RWPE2 (cell line): Measurements from ENCODE around the gene TBC1D14.

Source experiments
- ATAC-seq: fragments of 200-7000 bp; cut with Tn5 transposase; 3 replicates; pipeline ENCODE4 v1.9.1; 2021; ENCODE audit warnings: low read depth
- DNase-seq: peaks from one replicate; pipeline ENCODE4 v3.0.0-alpha.2; 2020; ENCODE audit warnings: low spot score
- H3K27ac ChIP-seq: fragments of 450-650 bp; 2 replicates; pipeline ENCODE4 v1.5.1; 2017; ENCODE audit warnings: mild to moderate bottlenecking; ENCODE audit not compliant: poor library complexity, severe bottlenecking
- H3K27me3 ChIP-seq: fragments of 250-450 bp; sonication (Bioruptor Pico); 2 replicates; pipeline ENCODE4 v1.5.1; 2021; ENCODE audit warnings: mild to moderate bottlenecking, moderate library complexity; ENCODE audit not compliant: insufficient read depth, poor library complexity, severe bottlenecking
- H3K36me3 ChIP-seq: fragments of 250-450 bp; sonication (Bioruptor Pico); 2 replicates; pipeline ENCODE4 v1.5.1; 2020; ENCODE audit warnings: low read depth, mild to moderate bottlenecking, moderate library complexity
- H3K4me1 ChIP-seq: fragments of 250-450 bp; sonication (Bioruptor Pico); 2 replicates; pipeline ENCODE4 v1.5.1; 2021; ENCODE audit warnings: mild to moderate bottlenecking, moderate library complexity; ENCODE audit not compliant: insufficient read depth, poor library complexity, severe bottlenecking
- H3K4me3 ChIP-seq: fragments of 250-450 bp; sonication (Bioruptor Pico); 2 replicates; pipeline ENCODE4 v1.5.1; 2021; ENCODE audit warnings: mild to moderate bottlenecking, moderate library complexity; ENCODE audit not compliant: severe bottlenecking
- H3K9me3 ChIP-seq: fragments of 250-450 bp; sonication (Bioruptor Pico); 2 replicates; pipeline ENCODE4 v1.5.1; 2021; ENCODE audit warnings: mild to moderate bottlenecking, moderate library complexity; ENCODE audit not compliant: severe bottlenecking
- TF ChIP-seq, protein P1 (sequence below): fragments of 450-650 bp; IDR thresholded peaks from one replicate; pipeline ENCODE4 v1.5.1; 2017; ENCODE audit warnings: mild to moderate bottlenecking, moderate library complexity; ENCODE audit not compliant: poor library complexity, severe bottlenecking

TBC1D14 gene

DNA sequence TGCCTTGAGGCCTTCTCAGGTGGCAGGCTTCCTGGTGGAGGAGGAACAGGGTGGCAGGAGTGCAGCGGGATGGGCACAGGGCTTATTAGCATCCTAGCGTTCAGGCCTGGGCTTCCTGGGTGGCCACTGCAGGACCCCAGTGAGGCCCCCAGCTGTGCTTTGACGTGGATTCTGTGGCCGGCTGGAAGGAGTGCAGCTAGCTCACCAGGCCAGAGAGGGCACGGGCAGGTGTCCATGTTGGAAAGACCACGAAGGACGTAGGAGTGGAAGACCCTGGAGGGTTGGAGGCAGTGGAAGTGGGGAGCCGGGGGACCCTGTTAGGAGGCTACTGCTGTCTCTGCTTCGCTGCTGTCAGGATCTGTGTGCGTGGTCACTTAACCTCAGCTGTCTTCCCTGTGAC, 120.3 kb downstream of the TBC1D14 start:
- Histone ChIP-seq H3K27me3 (no peaks in the 10 kb centered on the region), H3K4me1 (peaks cover 5% of the 10 kb centered on the region), H3K27ac (no peak overlapping the region)

DNA sequence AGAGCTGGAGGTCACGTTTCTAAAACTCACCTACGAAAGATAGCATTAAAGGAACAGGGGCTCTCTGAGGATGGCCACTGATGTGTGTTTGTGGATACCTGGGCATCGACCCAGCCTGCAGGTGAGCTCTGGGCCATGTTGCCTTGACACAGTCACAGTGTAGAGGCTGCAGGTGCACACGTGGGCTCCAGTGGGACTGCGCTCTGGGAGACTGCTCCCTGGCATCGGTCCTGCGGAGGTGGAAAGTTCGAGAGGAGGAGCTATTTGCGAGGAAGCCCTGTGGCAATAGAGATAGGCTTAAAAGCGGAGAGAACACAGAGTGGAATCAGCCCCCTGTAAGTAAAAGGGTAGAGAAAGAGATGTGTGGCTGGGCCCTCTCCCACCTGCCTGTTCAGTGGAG, 121.2 kb downstream of the TBC1D14 start:
- H3K27me3 ChIP-seq = no peaks in the 10 kb centered on the region
- no peak for ATAC-seq
- H3K4me3 ChIP-seq = no peak overlapping the region
- TF ChIP-seq, protein P1, sequence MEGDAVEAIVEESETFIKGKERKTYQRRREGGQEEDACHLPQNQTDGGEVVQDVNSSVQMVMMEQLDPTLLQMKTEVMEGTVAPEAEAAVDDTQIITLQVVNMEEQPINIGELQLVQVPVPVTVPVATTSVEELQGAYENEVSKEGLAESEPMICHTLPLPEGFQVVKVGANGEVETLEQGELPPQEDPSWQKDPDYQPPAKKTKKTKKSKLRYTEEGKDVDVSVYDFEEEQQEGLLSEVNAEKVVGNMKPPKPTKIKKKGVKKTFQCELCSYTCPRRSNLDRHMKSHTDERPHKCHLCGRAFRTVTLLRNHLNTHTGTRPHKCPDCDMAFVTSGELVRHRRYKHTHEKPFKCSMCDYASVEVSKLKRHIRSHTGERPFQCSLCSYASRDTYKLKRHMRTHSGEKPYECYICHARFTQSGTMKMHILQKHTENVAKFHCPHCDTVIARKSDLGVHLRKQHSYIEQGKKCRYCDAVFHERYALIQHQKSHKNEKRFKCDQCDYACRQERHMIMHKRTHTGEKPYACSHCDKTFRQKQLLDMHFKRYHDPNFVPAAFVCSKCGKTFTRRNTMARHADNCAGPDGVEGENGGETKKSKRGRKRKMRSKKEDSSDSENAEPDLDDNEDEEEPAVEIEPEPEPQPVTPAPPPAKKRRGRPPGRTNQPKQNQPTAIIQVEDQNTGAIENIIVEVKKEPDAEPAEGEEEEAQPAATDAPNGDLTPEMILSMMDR = no peak
- no peaks in the 10 kb centered on the region for H3K9me3 ChIP-seq
- no peak overlapping the region for H3K27ac ChIP-seq
- DNase-seq = no peak
- peaks cover 40% of the 10 kb centered on the region for H3K36me3 ChIP-seq
- H3K4me1 ChIP-seq = peaks cover 5% of the 10 kb centered on the region

More for the DNA sequence above, 120.3 kb downstream of the TBC1D14 start:
- Histone ChIP-seq H3K36me3 (peaks cover 49% of the 10 kb centered on the region), H3K9me3 (no peaks in the 10 kb centered on the region), H3K4me3 (no peak overlapping the region)
- ATAC-seq = no peak
- DNase-seq = no peak
- TF ChIP-seq, protein P1 = no peak

DNA sequence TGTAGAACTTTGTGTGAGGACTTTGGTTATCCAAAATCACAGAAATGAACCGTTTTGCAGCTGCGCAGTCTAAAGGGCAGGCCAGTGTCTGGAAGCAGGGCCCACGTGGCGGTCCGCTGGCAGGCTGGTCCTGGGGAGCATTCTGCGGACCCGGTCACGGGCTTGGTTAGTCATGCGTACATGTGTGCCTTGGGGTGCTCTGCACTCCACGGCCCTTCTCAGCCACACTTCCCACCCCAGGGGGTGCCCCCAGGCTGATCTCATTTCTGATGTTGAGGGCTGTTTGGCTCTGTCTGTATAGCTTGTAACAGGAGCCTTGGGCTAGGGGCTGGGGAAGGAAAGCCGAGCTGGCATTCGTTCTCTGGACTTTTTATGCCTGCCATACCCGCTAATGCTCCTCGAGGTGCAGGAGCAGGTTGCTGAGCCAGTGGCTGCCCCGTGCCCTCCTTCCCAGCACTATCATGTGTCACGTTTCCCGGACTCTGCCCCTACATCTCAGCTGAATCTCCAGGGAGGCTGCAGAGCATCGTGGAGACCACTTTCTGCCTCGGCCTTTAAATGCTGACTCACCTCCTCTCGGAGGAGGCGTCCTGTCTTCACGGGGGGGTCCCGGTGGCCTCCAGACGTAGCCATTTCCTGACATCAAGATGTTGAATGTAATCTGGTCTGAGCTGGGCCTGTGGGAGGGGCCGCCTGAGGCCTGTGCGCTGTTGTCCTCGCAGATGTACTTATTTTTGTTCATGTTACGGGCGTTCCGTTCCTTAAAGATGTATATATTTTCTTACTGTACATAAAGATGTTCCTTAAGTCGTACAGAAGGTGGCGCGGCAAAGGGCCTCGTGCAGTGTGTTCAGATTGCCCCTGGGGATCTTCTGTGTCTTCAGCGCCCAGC, 122.2 kb downstream of the TBC1D14 start:
- Histone ChIP-seq H3K4me3 (no peak overlapping the region), H3K9me3 (no peaks in the 10 kb centered on the region), H3K27me3 (no peaks in the 10 kb centered on the region), H3K36me3 (peaks cover 34% of the 10 kb centered on the region), H3K4me1 (peaks cover 5% of the 10 kb centered on the region), H3K27ac (no peak overlapping the region)
- ATAC-seq = no peak
- DNase-seq = no peak
- TF ChIP-seq, protein P1 = no peak

DNA sequence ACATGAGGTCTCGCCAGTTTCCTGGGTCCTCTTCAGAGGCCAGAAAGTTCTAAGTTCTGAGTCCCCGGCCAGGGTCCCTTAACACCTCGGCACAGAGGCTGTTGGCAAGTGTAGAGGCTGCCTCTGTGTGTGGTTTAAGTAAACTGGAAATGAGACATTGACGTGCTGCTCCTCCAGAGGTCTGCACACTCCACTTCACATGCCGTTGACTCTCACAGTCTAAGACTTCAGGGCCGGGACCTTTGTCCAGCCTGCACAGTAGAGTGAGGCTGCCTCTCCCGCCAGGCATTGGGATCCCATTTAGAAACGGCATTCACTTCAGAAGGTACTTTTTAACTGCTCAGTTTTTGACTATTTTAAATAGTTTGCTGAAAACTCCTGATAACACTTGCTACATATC, 123.0 kb downstream of the TBC1D14 start:
- ATAC-seq (no peak), DNase-seq (no peak)
- Histone ChIP-seq H3K4me3 (no peak overlapping the region), H3K4me1 (peaks cover 5% of the 10 kb centered on the region), H3K27me3 (no peaks in the 10 kb centered on the region), H3K36me3 (peaks cover 34% of the 10 kb centered on the region), H3K9me3 (no peaks in the 10 kb centered on the region), H3K27ac (no peak overlapping the region)
- TF ChIP-seq, protein P1 = no peak
